CD4-positive, alpha-beta T cell (primary cell): ENCODE data around the gene MAPKAP1. TPM values are rescaled to one million over a fixed set of nuclear protein-coding genes. Genes with fewer than 3 reads are reported as not detected.

Experiments used
- ATAC-seq: fragments of 200-7000 bp; cut with Tn5 transposase; one replicate; pipeline ENCODE4 v1.10.0; 2022; ENCODE audit warnings: mild to moderate bottlenecking; ENCODE audit not compliant: poor library complexity
- CTCF ChIA-PET: fragments of 350-600 bp; sonication (Branson Sonifier 250); formaldehyde crosslinking; loops from one replicate; lab custom pipeline; 2021; ENCODE audit warnings: antibody characterized with exemption, inconsistent platforms; lab: Charles Lee
- POLR2A ChIA-PET: fragments of 350-600 bp; sonication (Branson Sonifier 250); formaldehyde crosslinking; loops from one replicate; lab custom pipeline; 2021; ENCODE audit warnings: antibody characterized with exemption, inconsistent platforms; lab: Charles Lee
- DNase-seq, 14 experiments: peaks; one replicate each; pipeline ENCODE4 v3.0.0-alpha.2; 2013 to 2020; ENCODE audit warnings: mixed read lengths in 2 of 14
- H3K27ac ChIP-seq, 2 donors: one replicate each; pipeline versions ENCODE4 v1.5.1 to v1.7.0; 2013; ENCODE audit warnings: low read length in 2 of 2, low read depth in 1 of 2, mild to moderate bottlenecking in 1 of 2
- H3K27me3 ChIP-seq, 2 experiments: 1 replicate in 1 of 2; 2 replicates in 1 of 2; pipeline versions ENCODE4 v1.6.1 to v1.7.0; 2013; ENCODE audit warnings: low read length in 2 of 2, control low read depth in 1 of 2, mild to moderate bottlenecking in 1 of 2, moderate library complexity in 1 of 2; ENCODE audit not compliant: insufficient read depth in 2 of 2, control insufficient read depth in 1 of 2
- H3K36me3 ChIP-seq: one replicate; pipeline ENCODE4 v1.6.1; 2013; ENCODE audit warnings: low read length, control low read depth; ENCODE audit not compliant: insufficient read depth
- H3K4me1 ChIP-seq: one replicate; pipeline ENCODE4 v1.6.1; 2013; ENCODE audit warnings: low read length, control low read depth; ENCODE audit not compliant: insufficient read depth
- H3K4me3 ChIP-seq: one replicate; pipeline ENCODE4 v1.5.1; 2013; ENCODE audit warnings: mild to moderate bottlenecking, low read length, moderate library complexity
- H3K9me3 ChIP-seq, 2 experiments: 1 replicate in 1 of 2; 2 replicates in 1 of 2; pipeline versions ENCODE4 v1.6.1 to v1.7.0; 2013; ENCODE audit warnings: low read length in 2 of 2, mild to moderate bottlenecking in 2 of 2, control low read depth in 1 of 2, moderate library complexity in 1 of 2; ENCODE audit not compliant: control insufficient read depth in 1 of 2, insufficient read depth in 1 of 2
- H3K27ac Mint-ChIP-seq: one replicate; pipeline ENCODE4 v1.8.0; 2020; ENCODE audit warnings: mixed read lengths
- H3K27me3 Mint-ChIP-seq: one replicate; pipeline ENCODE4 v1.8.0; 2021; ENCODE audit warnings: mixed read lengths
- H3K36me3 Mint-ChIP-seq: one replicate; pipeline ENCODE4 v1.8.0; 2021; ENCODE audit warnings: low read depth, mixed read lengths
- H3K4me1 Mint-ChIP-seq: one replicate; pipeline ENCODE4 v1.8.0; 2021; ENCODE audit warnings: low read depth, mixed read lengths
- H3K4me3 Mint-ChIP-seq: one replicate; pipeline ENCODE4 v1.8.0; 2020; ENCODE audit warnings: mild to moderate bottlenecking, mixed read lengths
- H3K9me3 Mint-ChIP-seq: one replicate; pipeline ENCODE4 v1.8.0; 2020; ENCODE audit warnings: mixed read lengths
- intact Hi-C, 2 experiments: fragments of 100-400 bp; cut with DNase I in 1 of 2; cut with micrococcal nuclease in 1 of 2; formaldehyde crosslinking; loops; one replicate each; pipeline versions ENCODE4 v1.15.1 to v1.9.0; 2023 to 2025; cut with DNase I, micrococcal nuclease
- total RNA-seq, 174 experiments: library from RNA in 2 of 174; stranded (reverse) in 2 of 174; gene quantifications; one replicate each; pipeline ENCODE4 v1.2.3 and lab custom pipeline; 2021 to 2026
- TF ChIP-seq, protein P1 (sequence below): fragments of 200-600 bp; IDR thresholded peaks from one replicate; pipeline ENCODE4 v1.8.0; 2022; ENCODE audit warnings: antibody characterized with exemption, mild to moderate bottlenecking

MAPKAP1 gene
- total RNA-seq, 2 experiments from 2014 or later, result 40.3 to 44.9 TPM

DNA sequence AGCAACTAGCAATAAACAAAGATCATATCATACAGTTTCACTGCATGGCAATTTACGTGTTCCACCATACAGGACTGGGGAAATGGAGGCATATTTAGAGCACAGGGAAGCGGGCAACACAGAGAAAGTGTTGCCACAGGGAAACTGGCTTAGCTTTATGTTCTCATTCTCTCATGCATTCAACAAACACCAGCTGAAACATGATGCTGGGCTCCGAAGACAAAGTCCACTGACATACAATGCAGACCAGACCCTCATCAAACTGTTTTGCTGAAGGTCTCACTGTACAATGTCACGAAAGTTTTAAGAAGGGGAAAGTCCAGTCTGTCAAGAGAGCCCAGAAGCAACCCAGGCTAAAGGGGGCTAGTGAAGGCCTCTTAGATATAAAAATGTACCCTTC, 115.1 kb downstream of the MAPKAP1 start:
- no peaks in the 10 kb centered on the region for H3K27me3 Mint-ChIP-seq
- peaks cover 8% of the 10 kb centered on the region for H3K36me3 Mint-ChIP-seq
- intact Hi-C loops, result no loop called here
- no peak overlapping the region for H3K27ac Mint-ChIP-seq
- Histone ChIP-seq H3K36me3 (no peaks in the 10 kb centered on the region), H3K27me3 (no peaks in the 10 kb centered on the region), H3K4me1 (no peaks in the 10 kb centered on the region), H3K27ac (no peak overlapping the region), H3K9me3 (no peaks in the 10 kb centered on the region), H3K4me3 (no peak overlapping the region)
- ChIA-PET POLR2A (no interaction called here), CTCF (no interaction called here)
- no peak overlapping the region for H3K4me3 Mint-ChIP-seq
- peaks cover 46% of the 10 kb centered on the region for H3K4me1 Mint-ChIP-seq
- TF ChIP-seq, protein P1, sequence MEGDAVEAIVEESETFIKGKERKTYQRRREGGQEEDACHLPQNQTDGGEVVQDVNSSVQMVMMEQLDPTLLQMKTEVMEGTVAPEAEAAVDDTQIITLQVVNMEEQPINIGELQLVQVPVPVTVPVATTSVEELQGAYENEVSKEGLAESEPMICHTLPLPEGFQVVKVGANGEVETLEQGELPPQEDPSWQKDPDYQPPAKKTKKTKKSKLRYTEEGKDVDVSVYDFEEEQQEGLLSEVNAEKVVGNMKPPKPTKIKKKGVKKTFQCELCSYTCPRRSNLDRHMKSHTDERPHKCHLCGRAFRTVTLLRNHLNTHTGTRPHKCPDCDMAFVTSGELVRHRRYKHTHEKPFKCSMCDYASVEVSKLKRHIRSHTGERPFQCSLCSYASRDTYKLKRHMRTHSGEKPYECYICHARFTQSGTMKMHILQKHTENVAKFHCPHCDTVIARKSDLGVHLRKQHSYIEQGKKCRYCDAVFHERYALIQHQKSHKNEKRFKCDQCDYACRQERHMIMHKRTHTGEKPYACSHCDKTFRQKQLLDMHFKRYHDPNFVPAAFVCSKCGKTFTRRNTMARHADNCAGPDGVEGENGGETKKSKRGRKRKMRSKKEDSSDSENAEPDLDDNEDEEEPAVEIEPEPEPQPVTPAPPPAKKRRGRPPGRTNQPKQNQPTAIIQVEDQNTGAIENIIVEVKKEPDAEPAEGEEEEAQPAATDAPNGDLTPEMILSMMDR, result no peak
- no peak for ATAC-seq
- H3K9me3 Mint-ChIP-seq, result no peaks in the 10 kb centered on the region
- no peak for DNase-seq

DNA sequence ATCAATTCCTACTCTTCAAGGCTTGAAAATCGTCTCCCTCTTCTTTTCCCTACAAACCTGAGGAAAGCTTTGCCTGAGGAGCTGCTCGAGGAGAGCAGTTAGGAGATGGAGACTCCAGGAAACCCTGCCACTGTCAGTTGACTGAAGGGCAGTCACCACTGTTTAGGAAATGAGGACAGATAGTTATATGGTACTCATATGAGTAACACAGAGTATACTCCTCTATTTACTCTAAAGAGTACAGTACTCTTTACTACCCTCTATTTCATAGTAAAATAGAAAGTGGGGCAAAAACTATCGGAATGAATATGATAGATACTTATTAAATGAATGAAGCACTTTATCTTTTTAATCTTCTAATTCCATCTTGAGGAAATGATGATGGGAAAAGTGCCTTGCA, 115.8 kb downstream of the MAPKAP1 start:
- Mint-ChIP-seq H3K36me3 (peaks cover 12% of the 10 kb centered on the region), H3K27ac (no peak overlapping the region), H3K4me1 (peaks cover 49% of the 10 kb centered on the region), H3K4me3 (no peak overlapping the region), H3K27me3 (no peaks in the 10 kb centered on the region), H3K9me3 (no peaks in the 10 kb centered on the region)
- Histone ChIP-seq H3K27me3 (no peaks in the 10 kb centered on the region), H3K36me3 (no peaks in the 10 kb centered on the region), H3K27ac (no peak overlapping the region), H3K9me3 (no peaks in the 10 kb centered on the region), H3K4me3 (no peak overlapping the region), H3K4me1 (no peaks in the 10 kb centered on the region)
- ChIA-PET CTCF (no interaction called here), POLR2A (no interaction called here)
- DNase-seq, result no peak
- TF ChIP-seq, protein P1, result no peak
- no peak for ATAC-seq
- intact Hi-C loops, result no loop called here

DNA sequence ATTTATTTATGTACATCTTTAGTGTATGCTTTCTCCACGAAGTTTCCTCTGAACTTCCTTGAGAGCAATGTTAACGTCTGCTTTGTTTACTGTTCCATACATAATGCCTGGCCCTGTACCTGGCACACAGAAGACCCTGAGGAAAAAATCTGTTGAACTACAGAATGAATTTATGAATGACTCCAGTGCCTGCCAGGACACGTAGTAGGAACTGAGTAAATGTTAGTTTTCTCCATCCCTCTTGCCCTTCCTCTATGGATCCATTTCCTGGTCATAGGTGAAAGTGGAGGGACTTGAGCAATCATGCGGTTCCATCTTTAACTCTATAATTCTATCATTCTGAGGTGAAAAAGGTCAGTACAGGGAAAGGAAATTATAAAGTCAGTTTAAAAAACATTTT, 117.7 kb downstream of the MAPKAP1 start:
- intact Hi-C loops, result no loop called here
- Histone ChIP-seq H3K27ac (no peak overlapping the region), H3K36me3 (peaks cover 10% of the 10 kb centered on the region), H3K9me3 (no peaks in the 10 kb centered on the region), H3K4me3 (no peak overlapping the region), H3K4me1 (no peaks in the 10 kb centered on the region), H3K27me3 (no peaks in the 10 kb centered on the region)
- no peak for ATAC-seq
- TF ChIP-seq, protein P1, result no peak
- Mint-ChIP-seq H3K4me1 (peaks cover 39% of the 10 kb centered on the region), H3K4me3 (no peak overlapping the region), H3K9me3 (no peaks in the 10 kb centered on the region), H3K27me3 (no peaks in the 10 kb centered on the region), H3K27ac (no peak overlapping the region), H3K36me3 (peaks cover 21% of the 10 kb centered on the region)
- no peak for DNase-seq
- ChIA-PET CTCF (no interaction called here), POLR2A (no interaction called here)
